Spleen (tissue), 7 donors: ENCODE data around the gene IGF2R.
"Not testable (repeated sequence)": the region's sequence is repeated elsewhere in the genome, so short reads cannot be mapped to it uniquely, and the experiment has no call there.

ENCODE experiments used
- CTCF ChIP-seq, 11 experiments: fragments of 200-600 bp in 7 of 11; fragments of 450-650 bp in 4 of 11; sonication (generic) in 4 of 11; IDR thresholded peaks in 8 of 11; conservative IDR thresholded peaks in 3 of 11; 1 replicate in 7 of 11; 2 replicates in 4 of 11; pipeline versions ENCODE4 v1.4.0 to v1.8.0; 2016 to 2021; ENCODE audit warnings: antibody characterized with exemption in 11 of 11, inconsistent platforms in 4 of 11, mild to moderate bottlenecking in 1 of 11
- POLR2A ChIP-seq, 3 donors: fragments of 450-650 bp; IDR thresholded peaks; one replicate each; pipeline ENCODE4 v1.5.1; 2017; ENCODE audit warnings: antibody characterized with exemption in 3 of 3, mild to moderate bottlenecking in 1 of 3
- donor health status: DM: no; HTN: no; CAD: no; lungs with moderate emphysema.
- donor health status: DM: no; HTN: no; CAD: no.
- donor health status: DM: no; HTN: no; CAD: no.

GRCh38 chr6:160114536-160114935, 145.7 kb downstream of the IGF2R start:
- TF ChIP-seq CTCF (IDR thresholded peaks at IDR 0.05 in 8 of 11, conservative IDR thresholded peaks at IDR 0.05 in 3 of 11); POLR2A (IDR thresholded peaks at IDR 0.05): not testable (repeated sequence)
